Activated CD4-positive, alpha-beta T cell treated with anti-CD3 and anti-CD28 coated beads, Interleukin-2, amount 50 U/mL, for 16 hours (primary cell): ENCODE measurements around the gene GOLGA6L7.
A peak's percentile ranks its signal among the peaks of the same experiment; 100 is the strongest.
"Not testable (repeated sequence)": the region's sequence is repeated elsewhere in the genome, so short reads cannot be mapped to it uniquely, and the experiment has no call there.

ENCODE experiments used
- DNase-seq: peaks from one replicate; pipeline ENCODE4 v3.0.0-alpha.2; 2020

Gene GOLGA6L7

GRCh38 chr15:28834957-28835585 lies 13.4 kb downstream of the GOLGA6L7 start:
- DNase-seq: not testable (repeated sequence)

- DNase-seq: peak; percentile 63
These were observed 16.4 kb downstream of the GOLGA6L7 start for GRCh38 chr15:28831897-28832587.

GRCh38 chr15:28821420-28821819 lies 27.0 kb downstream of the GOLGA6L7 start:
- not testable (repeated sequence) for DNase-seq

- DNase-seq: not testable (repeated sequence)
These were observed 28.5 kb downstream of the GOLGA6L7 start for GRCh38 chr15:28819930-28820295.

GRCh38 chr15:28819019-28819929 lies 29.2 kb downstream of the GOLGA6L7 start:
- peak; percentile 25 for DNase-seq

- not testable (repeated sequence) for DNase-seq
These were observed 30.3 kb downstream of the GOLGA6L7 start for GRCh38 chr15:28818168-28818567.

DNA sequence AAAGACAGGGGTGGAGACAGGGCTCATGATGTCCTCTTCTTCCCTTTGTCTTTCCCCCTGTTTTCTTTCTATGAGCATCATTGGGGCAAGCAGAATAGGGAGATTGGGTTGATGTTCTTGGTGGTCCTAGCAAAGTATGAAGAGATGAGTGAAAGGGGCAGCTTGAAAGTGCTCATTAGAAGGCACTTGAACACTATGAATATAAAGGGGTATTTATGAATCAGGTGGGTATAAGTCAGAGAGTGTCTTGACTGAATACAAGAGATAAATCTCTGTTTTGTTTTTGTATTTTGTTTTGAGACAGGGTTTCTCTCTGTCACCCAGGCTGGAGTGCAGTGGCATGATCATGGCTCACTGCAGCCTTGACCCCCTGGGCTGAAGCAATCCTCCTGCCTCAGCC lies 34.4 kb downstream of the GOLGA6L7 start:
- not testable (repeated sequence) for DNase-seq

- DNase-seq: not testable (repeated sequence)
These were observed 35.1 kb downstream of the GOLGA6L7 start for GRCh38 chr15:28813392-28813791.

GRCh38 chr15:28811852-28812550 lies 36.4 kb downstream of the GOLGA6L7 start:
- DNase-seq: not testable (repeated sequence)

GRCh38 chr15:28810444-28810843 lies 38.0 kb downstream of the GOLGA6L7 start:
- DNase-seq: not testable (repeated sequence)

- not testable (repeated sequence) for DNase-seq
These were observed 40.3 kb downstream of the GOLGA6L7 start for GRCh38 chr15:28808136-28808535.

DNA sequence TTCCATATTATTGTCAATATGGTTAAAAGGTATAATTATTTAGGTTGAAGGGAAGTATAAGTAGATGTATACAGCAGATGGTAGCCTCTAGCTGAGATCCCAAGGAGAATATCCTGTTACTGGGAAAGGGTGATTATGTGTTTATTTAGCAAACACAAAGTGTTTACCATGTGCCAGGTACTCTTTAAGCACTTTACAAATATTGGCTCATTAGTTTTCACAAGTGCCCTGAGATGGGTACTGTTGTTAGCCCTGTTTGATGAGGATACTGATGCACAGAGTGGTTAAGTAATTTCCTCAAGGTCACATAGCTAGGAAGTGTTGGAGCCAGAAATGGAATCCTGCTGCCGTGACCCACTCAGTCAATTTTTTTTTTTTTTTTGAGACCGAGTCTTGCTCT lies 48.1 kb downstream of the GOLGA6L7 start:
- DNase-seq: not testable (repeated sequence)

GRCh38 chr15:28798234-28798633 lies 50.2 kb downstream of the GOLGA6L7 start:
- not testable (repeated sequence) for DNase-seq

GRCh38 chr15:28794231-28794630 lies 54.2 kb downstream of the GOLGA6L7 start:
- DNase-seq: not testable (repeated sequence)
